Activated CD8-positive, alpha-beta memory T cell treated with anti-CD3 and anti-CD28 coated beads, Interleukin-2, amount 50 U/mL, for 24 hours (primary cell): ENCODE measurements around the gene IFNA13.
"Not testable (repeated sequence)": the region's sequence is repeated elsewhere in the genome, so short reads cannot be mapped to it uniquely, and the experiment has no call there.

Source experiments
- DNase-seq: peaks from one replicate; pipeline ENCODE4 v3.0.0-alpha.2; 2020; ENCODE audit errors: extremely low read depth

The IFNA13 gene

DNA sequence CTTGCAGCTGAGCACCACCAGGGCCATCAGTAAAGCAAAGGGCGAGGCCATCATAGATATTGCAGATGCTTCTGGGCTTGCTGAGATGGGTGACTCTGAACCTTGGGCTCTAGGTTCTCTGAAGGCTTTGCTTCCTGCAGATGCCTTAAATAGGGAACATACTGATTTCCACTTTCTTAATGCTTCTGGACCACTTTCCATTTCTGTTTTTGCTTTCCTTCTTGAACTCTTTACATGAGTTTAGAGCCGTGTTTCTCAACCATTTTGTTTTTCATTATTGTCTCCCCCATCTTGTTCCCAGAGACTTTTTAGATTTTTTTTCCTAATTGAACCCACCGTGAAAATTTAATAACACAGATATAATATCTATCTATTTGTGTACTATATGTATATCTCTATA is at the start of gene IFNA13:
TSS of gene IFNA13 (minus strand) at position 101 of the 400 bp plus-strand sequence. CDS start at position 54, 47 bp downstream.
- no peak for DNase-seq

DNA sequence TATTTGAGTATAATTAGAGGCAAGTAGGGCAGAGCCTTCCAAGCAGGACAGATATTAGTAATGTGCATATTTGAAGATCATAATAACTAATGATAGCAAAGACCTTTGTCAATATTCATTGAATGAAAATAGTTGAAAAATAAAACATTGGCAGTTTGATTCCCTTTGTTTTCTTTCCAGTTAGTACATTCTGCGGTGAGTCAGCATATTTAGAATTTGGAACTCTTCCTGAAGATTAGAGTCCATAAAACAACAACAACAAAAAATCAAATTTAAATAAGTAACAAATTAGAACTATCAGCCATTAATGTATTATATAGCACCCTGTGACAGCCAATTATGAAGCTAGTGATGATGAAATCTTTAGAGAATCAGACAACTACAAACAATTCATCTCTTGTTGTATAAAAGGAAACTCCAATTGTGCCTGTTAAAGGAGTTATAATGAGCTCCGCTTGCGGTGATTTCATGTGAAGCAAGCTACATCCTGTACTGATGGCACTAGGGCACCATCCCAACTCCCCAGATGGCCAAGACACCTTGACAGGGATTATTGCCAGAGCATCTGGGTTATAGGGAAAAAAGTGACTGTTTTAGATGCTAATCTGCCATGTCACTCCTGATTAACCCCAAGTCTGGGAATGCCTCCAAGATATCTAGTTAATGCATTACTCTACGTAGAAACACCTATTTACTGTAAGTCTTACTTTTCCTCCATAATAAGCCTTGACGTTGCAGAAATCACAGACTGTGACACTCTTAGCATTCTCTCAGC is 47.8 kb upstream of the IFNA13 start:
- no peak for DNase-seq

- DNase-seq: no peak
Observed at GRCh38 chr9:21414220-21414940, 46.5 kb upstream of the IFNA13 start.

DNA sequence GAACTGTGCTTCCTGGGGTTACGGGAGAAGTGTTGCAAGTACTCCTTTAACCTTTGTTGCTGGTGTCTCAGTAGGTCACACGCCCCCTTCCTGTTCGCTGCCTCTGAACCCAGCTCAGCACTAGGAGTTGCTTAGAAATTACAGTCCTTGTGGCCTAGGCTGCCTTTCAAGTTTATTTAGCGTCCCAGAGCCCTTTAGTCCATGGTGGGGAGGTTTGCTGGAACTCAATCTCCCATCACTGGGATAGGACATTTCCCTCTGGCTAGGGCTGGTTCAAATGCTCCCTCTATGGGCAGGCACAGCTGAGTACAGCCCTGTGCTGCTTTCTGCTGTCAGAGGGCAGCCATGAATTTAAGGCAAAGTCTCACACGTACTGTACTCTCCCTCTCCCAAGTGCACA is 45.8 kb upstream of the IFNA13 start:
- no peak for DNase-seq

GRCh38 chr9:21413151-21413550 is 45.3 kb upstream of the IFNA13 start:
- no peak for DNase-seq

DNA sequence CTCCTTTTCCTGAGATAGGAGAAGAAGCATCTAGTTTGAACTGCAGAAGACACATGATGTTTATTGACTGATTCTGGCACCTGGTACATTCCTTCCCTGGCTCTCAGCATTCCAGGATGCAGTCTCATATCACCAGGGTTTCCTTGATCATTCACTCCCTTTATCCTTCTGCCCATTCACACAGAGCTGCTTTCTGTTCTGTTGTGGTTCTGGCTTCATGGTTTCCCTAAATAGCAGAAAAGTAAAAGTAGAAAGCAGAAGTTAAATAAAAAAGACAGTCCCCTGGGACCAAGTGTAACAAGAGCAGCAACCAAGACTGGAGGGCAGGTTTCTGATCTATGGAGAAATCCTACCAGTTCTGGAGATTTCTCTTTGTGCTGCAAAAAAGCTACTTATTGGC is 44.2 kb upstream of the IFNA13 start:
- no peak for DNase-seq

- DNase-seq: no peak
Observed at GRCh38 chr9:21408817-21409216, 41.0 kb upstream of the IFNA13 start, which contains the start of gene IFNA8. Gene IFNA8, plus strand, starts transcription at chr9:21409117. Its CDS starts 60 bp downstream, at chr9:21409177.

GRCh38 chr9:21404146-21404545 is 36.3 kb upstream of the IFNA13 start:
- DNase-seq: no peak

- no peak for DNase-seq
Observed at GRCh38 chr9:21402386-21403251, 34.8 kb upstream of the IFNA13 start.

- no peak for DNase-seq
Observed at GRCh38 chr9:21399956-21400355, 32.1 kb upstream of the IFNA13 start.

- no peak for DNase-seq
Observed at GRCh38 chr9:21398955-21399489, 31.2 kb upstream of the IFNA13 start.

DNA sequence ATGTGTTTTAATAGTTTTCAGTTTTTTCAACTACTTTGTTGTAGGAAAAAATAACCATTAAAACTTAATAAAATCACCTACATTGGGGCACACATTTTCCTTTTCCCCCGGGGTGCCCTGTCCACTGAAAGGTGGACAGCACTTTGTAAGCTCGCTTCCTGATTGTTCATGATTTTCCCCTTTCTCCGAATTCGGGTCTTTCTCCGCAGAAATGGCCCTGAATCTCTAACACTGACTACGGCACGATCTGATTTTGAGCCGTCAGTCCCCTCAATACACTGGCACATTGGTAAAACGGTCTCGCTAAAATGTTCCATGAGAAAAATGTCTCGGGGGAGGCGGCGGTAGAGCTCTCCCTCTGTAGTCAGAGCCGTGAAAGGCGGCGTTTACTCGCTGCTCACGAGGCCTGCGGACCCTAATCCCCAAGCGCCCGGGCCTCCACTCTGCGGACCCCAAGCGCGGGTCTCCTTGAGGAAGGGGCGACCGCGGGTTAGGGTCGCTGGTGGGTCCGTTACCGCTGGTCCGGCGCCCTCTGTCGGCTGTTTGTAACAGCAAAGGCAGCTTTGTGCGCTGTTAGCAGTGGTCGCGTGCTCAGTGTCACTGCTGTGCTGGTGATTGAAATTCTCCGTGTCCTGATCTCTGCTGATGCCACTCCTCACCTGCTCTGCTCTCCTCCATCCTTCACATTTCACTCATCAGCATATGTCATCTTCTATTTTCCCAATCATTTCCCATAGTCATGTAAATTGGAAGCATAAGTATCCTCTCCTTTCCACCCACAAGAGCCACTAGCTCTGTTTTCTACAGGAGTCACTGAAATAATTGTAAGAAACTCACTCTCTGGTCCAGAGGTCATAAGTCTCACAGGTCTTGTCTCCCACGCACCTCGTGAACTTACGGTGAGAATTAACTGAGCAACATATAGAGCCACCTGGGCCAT is 28.2 kb upstream of the IFNA13 start:
- DNase-seq: peak; percentile 18

GRCh38 chr9:21392270-21392669 is 24.4 kb upstream of the IFNA13 start:
- DNase-seq: no peak

GRCh38 chr9:21385131-21385670 is 17.3 kb upstream of the IFNA13 start, which contains the start of gene IFNA2:
Gene IFNA2, minus strand, starts transcription at chr9:21385398. Its CDS starts 69 bp downstream, at chr9:21385329.
- no peak for DNase-seq

- DNase-seq: no peak
Observed at GRCh38 chr9:21383627-21384026, 15.8 kb upstream of the IFNA13 start.

- no peak for DNase-seq
Observed at GRCh38 chr9:21381448-21382339, 13.8 kb upstream of the IFNA13 start.

GRCh38 chr9:21371467-21371866 is 3.6 kb upstream of the IFNA13 start:
- DNase-seq: not testable (repeated sequence)

- not testable (repeated sequence) for DNase-seq
Observed at GRCh38 chr9:21367169-21367568, 688 bp downstream of the IFNA13 start.

DNA sequence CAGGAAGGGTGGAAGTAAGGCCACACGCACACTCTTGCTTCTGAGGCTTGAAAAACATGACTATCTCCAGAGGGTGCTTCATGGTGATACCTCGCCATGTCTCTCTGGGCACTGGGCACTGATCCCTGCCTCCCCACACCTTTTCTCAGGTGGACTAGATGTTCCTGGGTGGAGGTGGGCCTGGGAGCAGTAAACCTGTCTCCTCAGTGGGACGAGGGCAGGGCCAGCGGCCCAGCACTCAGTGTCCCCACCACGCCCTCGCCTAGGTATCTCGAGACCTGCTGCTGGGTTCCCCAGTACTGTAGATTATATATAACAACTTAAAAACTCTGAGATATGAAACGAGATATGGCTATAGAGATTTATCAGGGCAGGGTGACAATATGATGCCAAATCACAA is 5.6 kb downstream of the IFNA13 start:
- DNase-seq: no peak
